Measurements from ENCODE around the gene WWOX.
A peak's percentile ranks its signal among the peaks of the same experiment; 100 is the strongest.
"Not testable (repeated sequence)": the region's sequence is repeated elsewhere in the genome, so short reads cannot be mapped to it uniquely, and the experiment has no call there.

WWOX gene

DNA sequence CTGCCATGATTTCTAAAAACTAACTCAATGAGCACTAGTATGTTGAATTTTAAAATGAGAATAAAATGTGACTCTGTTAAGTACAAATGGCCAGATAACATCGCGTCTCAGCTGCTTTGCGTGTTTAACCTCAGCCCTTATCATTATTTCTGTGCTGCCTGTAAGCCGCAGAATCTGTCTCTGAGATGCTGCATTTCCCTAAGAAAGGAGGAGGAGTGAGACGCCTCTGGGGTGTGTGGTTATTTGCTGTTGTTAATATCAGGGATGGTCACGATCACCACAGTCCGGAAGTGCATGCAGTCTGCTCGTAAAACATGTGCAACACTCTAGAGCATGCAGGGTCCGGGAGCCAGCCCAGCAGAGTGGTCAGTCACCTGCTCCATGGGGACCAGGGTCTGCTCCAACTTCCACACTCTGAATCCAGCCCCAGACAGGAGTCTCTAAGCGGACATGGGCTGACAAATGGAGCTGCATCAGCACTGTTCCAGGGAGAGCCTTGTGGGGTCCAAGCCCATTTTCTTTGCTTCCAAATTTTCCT is 1158.6 kb downstream of the WWOX start:
- Histone ChIP-seq H4K91ac (ENCODE audit: low read depth, low read length) (no peak overlapping the region), H2BK120ac (ENCODE audit: insufficient read depth, low read length, poor library complexity) (no peak overlapping the region), H3K4me1 (ENCODE audit: control insufficient read depth in 1 of 2, insufficient read depth in 2 of 2, low read length in 2 of 2) (no peaks in the 10 kb centered on the region), H3K4ac (ENCODE audit: low read depth, low read length) (no peak overlapping the region), H2AFZ (ENCODE audit: insufficient read depth, low read length, poor library complexity) (no peak overlapping the region), H3K36me3 (ENCODE audit: control insufficient read depth in 1 of 2, insufficient read depth in 2 of 2, low read length in 2 of 2) (no peaks in the 10 kb centered on the region), H3K4me3 (ENCODE audit: low read depth, low read length) (no peak overlapping the region), H4K12ac (ENCODE audit: low read depth, low read length) (no peak overlapping the region), H3K27me3 (ENCODE audit: insufficient read depth, low read length) (no peaks in the 10 kb centered on the region), H3K4me2 (ENCODE audit: low read length) (no peak overlapping the region), H3K18ac (ENCODE audit: low read length) (no peak overlapping the region), H3K27ac (ENCODE audit: low read depth, low read length) (no peak overlapping the region), H3K79me1 (ENCODE audit: low read length) (no peaks in the 10 kb centered on the region), H3K9me3 (ENCODE audit: insufficient read depth, low read depth, low read length) (no peaks in the 10 kb centered on the region), H2BK12ac (ENCODE audit: low read length) (no peak overlapping the region), H3K14ac (ENCODE audit: low read length) (no peak overlapping the region), H2AK5ac (ENCODE audit: low read length) (no peak overlapping the region), H3K9ac (ENCODE audit: low read length) (no peak overlapping the region), H2BK5ac (ENCODE audit: low read depth, low read length, poor library complexity) (no peak overlapping the region), H3K23ac (ENCODE audit: low read length) (no peak overlapping the region), H4K8ac (ENCODE audit: low read depth, low read length) (no peak overlapping the region), H3K79me2 (ENCODE audit: control insufficient read depth, insufficient read depth, low read length, poor library complexity) (no peaks in the 10 kb centered on the region)
- WGBS (ENCODE audit: extremely low coverage, insufficient coverage, insufficient read length): no CpG with 5 or more reads among the region's 10 CpGs
- DNase-seq: peak in 1 of 2 donors; percentile 37

DNA sequence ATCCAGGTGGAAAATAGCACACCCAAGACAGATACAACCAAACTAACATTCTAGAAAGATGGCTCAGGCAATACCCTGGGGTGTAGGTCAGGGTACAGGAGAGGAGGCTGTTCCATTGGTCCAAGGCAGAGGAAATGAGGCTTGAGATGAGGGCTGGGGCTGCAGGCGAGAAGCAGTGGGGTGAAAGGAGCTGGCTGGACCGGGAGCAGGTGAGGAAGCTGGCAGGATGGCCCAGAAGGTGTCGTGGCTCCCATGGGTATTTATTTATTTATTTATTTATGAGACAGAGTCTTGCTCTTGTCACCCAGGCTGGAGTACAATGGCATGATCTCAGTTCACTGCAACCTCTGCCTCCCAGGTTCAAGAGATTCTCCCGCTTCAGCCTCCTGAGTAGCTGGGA is 1161.4 kb downstream of the WWOX start:
- H3K27me3 ChIP-seq (ENCODE audit: insufficient read depth, low read length); H3K4me2 ChIP-seq (ENCODE audit: low read length); H3K4ac ChIP-seq (ENCODE audit: low read depth, low read length); H3K79me2 ChIP-seq (ENCODE audit: control insufficient read depth, insufficient read depth, low read length, poor library complexity); H3K4me1 ChIP-seq (ENCODE audit: control insufficient read depth in 1 of 2, insufficient read depth in 2 of 2, low read length in 2 of 2); H4K8ac ChIP-seq (ENCODE audit: low read depth, low read length); H3K23ac ChIP-seq (ENCODE audit: low read length); DNase-seq; H3K36me3 ChIP-seq (ENCODE audit: control insufficient read depth in 1 of 2, insufficient read depth in 2 of 2, low read length in 2 of 2); H3K79me1 ChIP-seq (ENCODE audit: low read length); H3K18ac ChIP-seq (ENCODE audit: low read length); H3K27ac ChIP-seq (ENCODE audit: low read depth, low read length); H4K12ac ChIP-seq (ENCODE audit: low read depth, low read length); H2BK120ac ChIP-seq (ENCODE audit: insufficient read depth, low read length, poor library complexity); H2AFZ ChIP-seq (ENCODE audit: insufficient read depth, low read length, poor library complexity); H3K9me3 ChIP-seq (ENCODE audit: insufficient read depth, low read depth, low read length); H2BK12ac ChIP-seq (ENCODE audit: low read length); H3K4me3 ChIP-seq (ENCODE audit: low read depth, low read length); H3K14ac ChIP-seq (ENCODE audit: low read length); H2AK5ac ChIP-seq (ENCODE audit: low read length); H2BK5ac ChIP-seq (ENCODE audit: low read depth, low read length, poor library complexity); H4K91ac ChIP-seq (ENCODE audit: low read depth, low read length); H3K9ac ChIP-seq (ENCODE audit: low read length): not testable (repeated sequence)
- WGBS (ENCODE audit: extremely low coverage, insufficient coverage, insufficient read length): no CpG with 5 or more reads among the region's 4 CpGs

DNA sequence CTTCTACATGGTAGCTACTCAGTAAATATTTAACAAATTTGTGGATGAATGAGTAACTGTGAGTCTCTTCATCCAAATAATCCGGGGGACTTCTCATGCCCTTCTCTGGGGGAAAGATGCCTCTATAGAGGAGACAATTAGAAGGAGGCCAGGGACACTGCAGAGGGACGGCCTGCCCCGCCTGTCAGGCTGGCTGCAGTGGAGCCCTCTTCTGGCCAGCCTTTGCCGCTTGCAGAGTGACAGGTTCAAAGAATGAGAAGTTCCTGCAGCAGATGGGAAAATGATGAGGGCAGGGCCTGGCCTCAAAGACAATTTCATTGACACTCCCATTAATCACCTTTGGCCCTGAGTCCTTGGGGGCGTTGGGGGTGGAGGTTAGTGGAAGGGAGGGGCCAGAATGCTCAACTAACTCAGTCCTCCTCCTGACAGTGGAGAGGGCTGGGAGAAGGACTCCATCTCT is 1162.1 kb downstream of the WWOX start:
- Histone ChIP-seq H2BK12ac (ENCODE audit: low read length) (no peak overlapping the region), H3K4me1 (ENCODE audit: control insufficient read depth in 1 of 2, insufficient read depth in 2 of 2, low read length in 2 of 2) (no peaks in the 10 kb centered on the region), H3K27me3 (ENCODE audit: insufficient read depth, low read length) (no peaks in the 10 kb centered on the region), H4K8ac (ENCODE audit: low read depth, low read length) (no peak overlapping the region), H2BK120ac (ENCODE audit: insufficient read depth, low read length, poor library complexity) (no peak overlapping the region), H2BK5ac (ENCODE audit: low read depth, low read length, poor library complexity) (no peak overlapping the region), H3K4ac (ENCODE audit: low read depth, low read length) (no peak overlapping the region), H3K4me3 (ENCODE audit: low read depth, low read length) (no peak overlapping the region), H3K79me2 (ENCODE audit: control insufficient read depth, insufficient read depth, low read length, poor library complexity) (no peaks in the 10 kb centered on the region), H3K18ac (ENCODE audit: low read length) (no peak overlapping the region), H3K9ac (ENCODE audit: low read length) (no peak overlapping the region), H3K14ac (ENCODE audit: low read length) (no peak overlapping the region), H3K36me3 (ENCODE audit: control insufficient read depth in 1 of 2, insufficient read depth in 2 of 2, low read length in 2 of 2) (no peaks in the 10 kb centered on the region), H3K4me2 (ENCODE audit: low read length) (no peak overlapping the region), H3K27ac (ENCODE audit: low read depth, low read length) (no peak overlapping the region), H2AK5ac (ENCODE audit: low read length) (no peak overlapping the region), H3K79me1 (ENCODE audit: low read length) (no peaks in the 10 kb centered on the region), H3K9me3 (ENCODE audit: insufficient read depth, low read depth, low read length) (no peaks in the 10 kb centered on the region), H3K23ac (ENCODE audit: low read length) (no peak overlapping the region), H2AFZ (ENCODE audit: insufficient read depth, low read length, poor library complexity) (no peak overlapping the region), H4K12ac (ENCODE audit: low read depth, low read length) (no peak overlapping the region), H4K91ac (ENCODE audit: low read depth, low read length) (no peak overlapping the region)
- no CpG with 5 or more reads among the region's 5 CpGs for WGBS (ENCODE audit: extremely low coverage, insufficient coverage, insufficient read length)
- peak; percentile 17 to 25 for DNase-seq

DNA sequence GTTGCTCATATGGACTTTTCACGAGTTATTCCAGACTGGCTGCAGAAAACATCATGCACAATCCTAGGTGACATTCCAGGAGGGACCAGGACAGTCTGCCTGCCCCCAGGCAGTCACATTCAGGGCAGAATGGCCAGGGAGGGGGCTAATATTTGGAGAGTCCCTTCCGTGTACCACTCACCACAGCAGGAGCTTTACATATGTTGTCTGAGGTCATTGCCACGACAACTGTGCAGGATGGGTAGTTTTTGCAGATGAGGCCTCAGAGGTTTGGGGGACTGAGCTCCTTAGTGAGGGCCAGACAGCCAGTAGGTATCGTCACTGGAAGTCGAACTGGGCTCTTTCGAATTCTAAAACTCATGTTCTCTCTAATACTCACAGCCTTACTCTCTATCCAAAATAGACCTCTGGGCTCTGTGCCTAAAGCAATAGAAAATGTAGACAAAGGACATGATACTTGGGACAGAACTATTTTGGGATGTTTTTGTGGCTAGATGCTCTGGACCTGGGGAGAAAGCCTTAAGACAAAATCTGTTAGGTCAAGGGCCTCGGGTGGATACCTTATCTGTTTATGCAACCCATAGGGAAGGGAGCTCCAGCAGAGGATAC is 1162.6 kb downstream of the WWOX start:
- no peak overlapping the region for H3K23ac ChIP-seq (ENCODE audit: low read length)
- no peaks in the 10 kb centered on the region for H3K36me3 ChIP-seq (ENCODE audit: control insufficient read depth in 1 of 2, insufficient read depth in 2 of 2, low read length in 2 of 2)
- H2BK12ac ChIP-seq (ENCODE audit: low read length): no peak overlapping the region
- H4K12ac ChIP-seq (ENCODE audit: low read depth, low read length): no peak overlapping the region
- H3K9me3 ChIP-seq (ENCODE audit: insufficient read depth, low read depth, low read length): no peaks in the 10 kb centered on the region
- H3K79me1 ChIP-seq (ENCODE audit: low read length): no peaks in the 10 kb centered on the region
- H3K4me2 ChIP-seq (ENCODE audit: low read length): no peak overlapping the region
- H3K79me2 ChIP-seq (ENCODE audit: control insufficient read depth, insufficient read depth, low read length, poor library complexity): no peaks in the 10 kb centered on the region
- H3K4me1 ChIP-seq (ENCODE audit: control insufficient read depth in 1 of 2, insufficient read depth in 2 of 2, low read length in 2 of 2): no peaks in the 10 kb centered on the region
- DNase-seq: no peak
- H4K8ac ChIP-seq (ENCODE audit: low read depth, low read length): no peak overlapping the region
- no peak overlapping the region for H3K14ac ChIP-seq (ENCODE audit: low read length)
- no peak overlapping the region for H3K4me3 ChIP-seq (ENCODE audit: low read depth, low read length)
- no CpG with 5 or more reads among the region's 7 CpGs for WGBS (ENCODE audit: extremely low coverage, insufficient coverage, insufficient read length)
- no peak overlapping the region for H4K91ac ChIP-seq (ENCODE audit: low read depth, low read length)
- no peaks in the 10 kb centered on the region for H3K27me3 ChIP-seq (ENCODE audit: insufficient read depth, low read length)
- H3K9ac ChIP-seq (ENCODE audit: low read length): no peak overlapping the region
- no peak overlapping the region for H2AFZ ChIP-seq (ENCODE audit: insufficient read depth, low read length, poor library complexity)
- H2AK5ac ChIP-seq (ENCODE audit: low read length): no peak overlapping the region
- H3K27ac ChIP-seq (ENCODE audit: low read depth, low read length): no peak overlapping the region
- no peak overlapping the region for H2BK5ac ChIP-seq (ENCODE audit: low read depth, low read length, poor library complexity)
- H2BK120ac ChIP-seq (ENCODE audit: insufficient read depth, low read length, poor library complexity): no peak overlapping the region
- no peak overlapping the region for H3K4ac ChIP-seq (ENCODE audit: low read depth, low read length)
- H3K18ac ChIP-seq (ENCODE audit: low read length): no peak overlapping the region
